Left cardiac atrium (tissue), 4 donors: Measurements from ENCODE around the gene ASPHD2. TPM values are rescaled to one million over a fixed set of nuclear protein-coding genes. Genes with fewer than 3 reads are reported as not detected.

Source experiments
- ATAC-seq, 2 donors: fragments of 200-7000 bp; cut with Tn5 transposase; one replicate each; pipeline ENCODE4 v1.9.1; 2020; ENCODE audit warnings: mild to moderate bottlenecking in 2 of 2, moderate library complexity in 2 of 2
- DNase-seq: peaks from one replicate; pipeline ENCODE4 v3.0.0-alpha.2; 2020
- intact Hi-C, 2 donors: fragments of 100-400 bp; cut with DNase I; formaldehyde crosslinking; loops; one replicate each; pipeline versions ENCODE4 v1.14.1 to v1.15.1; 2022 to 2023
- total RNA-seq, 2 donors: library from RNA; stranded (reverse); fragmentation: NEBNext Ultra II Directional; extraction: Animal tissue kit (Norgen Biotek cat#: 25700); gene quantifications; one replicate each; pipeline ENCODE4 v1.2.1, GENCODE V29; 2021
- donor health status: DM: no; HTN: yes; CAD: no.
- donor health status: DM: no; HTN: yes; CAD: no; lungs with severe emphysema.
- donor health status: DM: yes; HTN: yes; CAD: no.
- donor health status: Dilated cardiomyopathy.

Gene ASPHD2
- total RNA-seq, 2 donors from 2014 or later: 0.18 to 0.31 TPM

DNA sequence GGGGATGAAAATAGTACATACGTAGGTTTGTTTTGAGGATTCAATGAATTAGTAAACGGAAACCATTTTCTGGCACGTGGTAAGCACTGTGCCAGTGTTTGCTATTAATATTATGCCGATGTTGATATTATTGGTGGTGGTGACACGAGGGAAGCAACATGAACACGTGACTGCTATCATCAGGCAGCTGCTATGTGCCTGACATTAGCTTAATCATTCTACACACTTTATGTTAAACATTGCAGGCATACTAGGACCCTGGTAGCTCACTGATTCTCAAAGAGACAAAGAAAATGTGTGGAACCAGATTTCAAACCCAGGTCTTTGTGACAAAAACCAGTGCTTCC lies 55.3 kb downstream of the ASPHD2 start:
- DNase-seq: no peak
- intact Hi-C loops: no loop called here
- ATAC-seq: no peak

GRCh38 chr22:26485013-26485412 lies 56.0 kb downstream of the ASPHD2 start:
- no peak for DNase-seq
- no peak for ATAC-seq
- intact Hi-C loops: no loop called here

DNA sequence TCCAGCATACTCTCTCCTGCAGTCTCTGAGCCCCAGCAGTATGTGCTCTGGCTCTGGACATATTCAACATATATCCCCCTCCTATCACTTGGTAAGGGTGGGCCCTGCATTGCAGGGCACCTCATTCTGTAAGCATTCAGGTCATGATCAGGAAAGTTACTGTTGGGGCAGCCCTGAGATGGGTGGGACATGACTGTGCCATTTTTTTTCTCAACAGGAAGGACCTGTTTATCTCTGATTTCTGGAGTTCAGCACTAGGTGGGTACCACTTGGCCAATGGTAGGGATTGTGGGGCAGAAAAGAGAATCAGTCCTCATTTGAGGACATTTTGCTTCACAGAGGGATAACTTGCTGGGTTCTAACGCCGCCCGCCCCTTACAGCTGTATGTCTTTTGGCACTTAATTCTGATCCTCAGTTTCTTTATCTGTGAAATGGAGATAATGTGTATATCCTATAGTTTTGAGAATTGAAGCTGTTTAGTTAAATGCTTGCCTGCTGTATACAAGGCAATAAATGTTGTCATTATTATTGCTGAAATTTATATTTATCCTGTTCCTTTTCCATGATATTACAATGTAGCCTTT lies 56.8 kb downstream of the ASPHD2 start:
- intact Hi-C loops: no loop called here
- ATAC-seq: no peak

DNA sequence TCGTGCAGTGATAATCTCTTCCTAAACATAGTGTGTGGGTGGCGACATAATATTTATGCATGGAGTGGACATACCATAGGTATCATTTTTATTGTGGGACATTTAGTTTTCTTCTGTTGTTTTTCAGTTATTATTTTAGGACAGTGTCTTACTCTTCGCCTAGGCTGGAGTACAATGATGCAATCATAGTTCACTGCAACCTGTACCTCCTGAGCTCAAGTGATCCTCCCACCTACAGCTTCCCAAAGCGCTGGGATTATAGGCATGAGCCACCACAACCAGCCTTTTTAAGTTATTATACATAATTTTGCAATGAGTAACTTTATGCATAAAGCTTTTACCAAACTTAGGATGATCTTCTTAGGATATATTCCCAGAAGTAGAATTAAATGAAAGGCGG lies 57.3 kb downstream of the ASPHD2 start:
- ATAC-seq: no peak
- DNase-seq: no peak
- intact Hi-C loops: no loop called here

More for the DNA sequence above, 56.8 kb downstream of the ASPHD2 start:
- no peak for DNase-seq

DNA sequence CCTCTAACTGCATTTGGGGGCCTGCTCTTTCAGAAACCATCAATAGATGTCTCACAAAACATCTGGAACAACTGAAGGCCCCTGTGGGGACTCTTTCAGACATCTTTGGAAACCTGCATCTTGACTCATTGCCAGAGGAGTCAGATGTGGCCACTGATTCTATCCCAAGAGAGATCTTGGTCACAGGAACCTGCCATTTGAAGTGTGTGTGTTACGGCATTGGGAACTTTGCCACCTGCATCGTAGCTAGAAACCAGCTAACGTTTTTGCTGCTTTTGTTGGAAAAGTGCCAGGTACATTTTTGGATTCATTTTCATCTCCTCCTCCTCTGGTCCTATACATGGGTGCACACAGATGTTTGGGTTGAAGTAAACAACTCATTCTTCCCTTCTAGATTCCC lies 58.9 kb downstream of the ASPHD2 start:
- DNase-seq (no peak), ATAC-seq (no peak)
- intact Hi-C loops: no loop called here

DNA sequence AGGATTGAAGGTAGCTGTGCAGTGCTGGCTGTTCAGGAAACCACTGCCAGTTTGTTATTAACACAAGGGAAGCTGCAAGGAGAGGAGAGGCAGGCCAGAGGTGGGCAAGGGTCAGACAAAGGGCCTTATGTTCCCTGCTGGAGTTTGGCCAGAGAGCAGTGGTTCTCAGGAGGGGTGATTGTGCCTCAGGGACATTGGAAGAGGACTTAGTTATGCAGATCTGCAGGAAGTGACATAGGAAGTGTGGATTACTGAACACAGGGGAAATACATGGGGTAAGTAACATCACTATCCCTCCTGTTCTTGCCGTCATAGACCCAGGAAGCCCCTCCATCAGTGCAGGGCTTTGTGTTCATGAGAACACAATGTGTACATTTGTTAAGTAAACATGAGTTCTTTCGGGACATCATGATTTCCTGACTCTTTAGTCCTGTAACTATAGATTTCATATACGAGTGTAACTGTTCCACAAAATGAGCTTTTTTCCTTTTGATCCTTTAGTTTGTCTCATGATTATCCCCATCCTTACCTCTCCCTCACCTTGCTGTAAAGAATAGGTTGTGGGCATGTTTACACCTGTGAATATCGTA lies 60.5 kb downstream of the ASPHD2 start:
- intact Hi-C loops: no loop called here
- ATAC-seq: no peak
- no peak for DNase-seq

DNA sequence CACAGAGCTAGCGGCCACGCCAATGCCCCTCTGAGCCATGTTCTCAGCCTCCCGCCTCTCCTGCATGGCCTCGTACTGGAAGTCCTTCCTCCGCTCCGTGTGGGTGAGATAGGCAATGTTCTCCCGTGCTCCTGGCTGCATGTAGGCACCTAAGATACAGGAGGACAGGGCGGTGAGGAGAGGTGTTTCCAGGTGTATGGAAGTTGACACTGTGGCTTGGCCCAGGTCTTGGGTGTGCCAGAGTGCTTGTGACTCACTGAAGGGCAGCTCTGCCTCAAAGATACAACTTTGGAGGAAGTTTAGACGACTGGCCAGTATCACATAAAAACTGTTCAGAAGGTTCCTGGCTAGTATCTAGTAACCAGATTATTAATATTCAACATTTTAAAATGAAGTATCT lies 63.2 kb downstream of the ASPHD2 start:
- no peak for ATAC-seq
- intact Hi-C loops: no loop called here

DNA sequence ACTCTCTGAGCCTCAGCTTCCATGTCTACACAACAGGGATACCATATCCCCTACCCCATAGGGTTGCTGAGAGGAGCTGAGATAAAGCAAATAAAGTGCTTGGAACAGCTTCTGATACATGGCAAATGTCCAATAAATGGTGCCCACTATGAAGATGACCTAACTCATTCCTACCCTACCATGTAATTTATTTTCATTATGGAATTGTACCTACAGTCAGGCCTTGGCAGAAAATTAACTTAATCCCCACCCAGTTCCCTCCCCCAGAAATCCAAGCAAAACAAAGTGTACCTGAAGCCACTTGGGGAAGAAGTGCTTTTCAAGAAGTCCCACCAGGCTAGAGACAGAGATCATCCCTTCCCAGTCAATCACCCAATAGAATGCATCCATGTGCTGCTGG lies 65.4 kb downstream of the ASPHD2 start:
- ATAC-seq (no peak), DNase-seq (no peak)
- intact Hi-C loops: no loop called here

More for the DNA sequence above, 63.2 kb downstream of the ASPHD2 start:
- no peak for DNase-seq

Other genes starting within 250 kb of the ASPHD2 start
- 10 to 100 TPM; 12.2 to 13.2 TPM for gene HPS4, start 54.5 kb downstream of the ASPHD2 start, total RNA-seq
- gene SRRD, start 54.6 kb downstream of the ASPHD2 start, total RNA-seq: 10 to 100 TPM; 14.9 to 23.7 TPM
- 10 to 100 TPM; 19.9 to 20.4 TPM for gene TFIP11, start 83.2 kb downstream of the ASPHD2 start, total RNA-seq
- 10 to 100 TPM; 22.1 to 36.5 TPM for gene TPST2, start 160.9 kb downstream of the ASPHD2 start, total RNA-seq
- gene CRYBB1, start 188.8 kb downstream of the ASPHD2 start, total RNA-seq: 1 to 10 TPM in 1 of 2 donors, under 1 TPM in 1; 0.55 to 1.9 TPM
- gene CRYBA4, start 192.7 kb downstream of the ASPHD2 start, total RNA-seq: not detected
- gene MIAT, start 228.3 kb downstream of the ASPHD2 start, total RNA-seq: 1 to 10 TPM; 1.8 to 1.9 TPM